Fibroblast of lung (primary cell): ENCODE results near the gene PDE4D.

ENCODE experiments used
- CTCF ChIP-seq, 2 donors: IDR thresholded peaks in 1 of 2; conservative IDR thresholded peaks in 1 of 2; 1 replicate in 1 of 2; 2 replicates in 1 of 2; pipeline ENCODE4 v1.5.1; 2011 to 2012; ENCODE audit warnings: low read length in 2 of 2, control low read depth in 1 of 2, inconsistent platforms in 1 of 2, low read depth in 1 of 2, mild to moderate bottlenecking in 1 of 2
- EZH2 ChIP-seq: IDR thresholded peaks from 2 replicates; pipeline ENCODE4 v1.5.1; 2012; ENCODE audit warnings: low read length, control low read depth, mild to moderate bottlenecking; ENCODE audit errors: missing control alignments

DNA sequence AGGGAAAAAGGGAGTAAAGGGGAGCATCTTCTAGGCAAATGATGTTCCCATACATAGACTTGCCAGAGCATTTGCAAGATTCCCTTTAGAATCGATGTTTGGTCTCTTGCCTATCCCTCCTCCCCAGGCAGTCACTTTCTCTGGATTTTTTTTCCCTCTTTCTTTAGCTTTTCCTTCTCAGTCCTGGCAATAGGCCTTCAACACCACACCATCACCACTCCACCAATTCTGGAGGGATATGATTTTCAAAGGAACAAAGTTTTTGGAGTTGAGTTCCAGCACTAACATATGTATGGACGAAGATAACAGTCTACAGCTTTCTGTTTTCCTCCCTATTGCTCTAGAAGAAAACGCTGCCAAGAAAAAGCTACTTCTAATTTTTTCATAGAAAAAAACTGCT lies 377.4 kb downstream of the PDE4D start:
- TF ChIP-seq EZH2 (no peak), CTCF (conservative IDR thresholded peaks at IDR 0.05 in 1 of 2, IDR thresholded peaks at IDR 0.05 in 1 of 2; ENCODE audit: low read depth in 1 of 2, low read length in 2 of 2) (no peak)
